ENCODE measurements around the gene EIF1AD.

EIF1AD gene

GRCh38 chr11:66014804-66015453 is 13.0 kb upstream of the EIF1AD start:
- DNase-seq = no peak
- no peaks in the 10 kb centered on the region for H3K27me3 ChIP-seq (replicated peaks; ENCODE audit: insufficient read depth, low read length)
- no peak overlapping the region for H2AFZ ChIP-seq (ENCODE audit: low read length)
- no peaks in the 10 kb centered on the region for H3F3A ChIP-seq (ENCODE audit: insufficient read depth, low read length)
- TF ChIP-seq EZH2 (optimal IDR thresholded peaks at IDR 0.05; ENCODE audit: low read depth, low read length) (no peak), EZH2phosphoT487 (IDR thresholded peaks at IDR 0.05; ENCODE audit: low read length) (no peak), CTCF (IDR thresholded peaks at IDR 0.05; ENCODE audit: low read length) (no peak)
- H3K27ac ChIP-seq (ENCODE audit: low read length) = no peak overlapping the region
- H3K79me2 ChIP-seq (ENCODE audit: low read length) = no peaks in the 10 kb centered on the region
- no peaks in the 10 kb centered on the region for H3K9me2 ChIP-seq (replicated peaks; ENCODE audit: insufficient read depth, low read length)
- H3K4me1 ChIP-seq (ENCODE audit: low read length) = no peaks in the 10 kb centered on the region
- no peaks in the 10 kb centered on the region for H3K36me3 ChIP-seq (replicated peaks; ENCODE audit: insufficient read depth, low read length)
- no peaks in the 10 kb centered on the region for H4K20me1 ChIP-seq (ENCODE audit: insufficient read depth, low read length)
- H3K4me3 ChIP-seq (ENCODE audit: low read length) = no peak overlapping the region
- H3K9ac ChIP-seq (ENCODE audit: low read length) = no peak overlapping the region
- no peaks in the 10 kb centered on the region for H3K9me3 ChIP-seq (replicated peaks; ENCODE audit: insufficient read depth, low read length)
- H3K4me2 ChIP-seq (ENCODE audit: low read depth, low read length) = no peak overlapping the region

- no peaks in the 10 kb centered on the region for H3K4me1 ChIP-seq (ENCODE audit: low read length)
- no peaks in the 10 kb centered on the region for H3F3A ChIP-seq (ENCODE audit: insufficient read depth, low read length)
- DNase-seq = no peak
- H3K27me3 ChIP-seq (replicated peaks; ENCODE audit: insufficient read depth, low read length) = no peaks in the 10 kb centered on the region
- H3K79me2 ChIP-seq (ENCODE audit: low read length) = no peaks in the 10 kb centered on the region
- no peaks in the 10 kb centered on the region for H4K20me1 ChIP-seq (ENCODE audit: insufficient read depth, low read length)
- no peak overlapping the region for H3K4me3 ChIP-seq (ENCODE audit: low read length)
- H3K4me2 ChIP-seq (ENCODE audit: low read depth, low read length) = no peak overlapping the region
- H3K27ac ChIP-seq (ENCODE audit: low read length) = no peak overlapping the region
- no peak overlapping the region for H2AFZ ChIP-seq (ENCODE audit: low read length)
- H3K9me3 ChIP-seq (replicated peaks; ENCODE audit: insufficient read depth, low read length) = no peaks in the 10 kb centered on the region
- TF ChIP-seq CTCF (IDR thresholded peaks at IDR 0.05; ENCODE audit: low read length) (no peak), EZH2phosphoT487 (IDR thresholded peaks at IDR 0.05; ENCODE audit: low read length) (no peak), EZH2 (optimal IDR thresholded peaks at IDR 0.05; ENCODE audit: low read depth, low read length) (no peak)
- no peaks in the 10 kb centered on the region for H3K9me2 ChIP-seq (replicated peaks; ENCODE audit: insufficient read depth, low read length)
- H3K36me3 ChIP-seq (replicated peaks; ENCODE audit: insufficient read depth, low read length) = no peaks in the 10 kb centered on the region
- no peak overlapping the region for H3K9ac ChIP-seq (ENCODE audit: low read length)
Measured at GRCh38 chr11:66013762-66014100, 11.8 kb upstream of the EIF1AD start.

GRCh38 chr11:66012946-66013761 is 11.2 kb upstream of the EIF1AD start:
- no peak overlapping the region for H3K9ac ChIP-seq (ENCODE audit: low read length)
- no peak overlapping the region for H3K4me2 ChIP-seq (ENCODE audit: low read depth, low read length)
- no peak overlapping the region for H2AFZ ChIP-seq (ENCODE audit: low read length)
- no peaks in the 10 kb centered on the region for H4K20me1 ChIP-seq (ENCODE audit: insufficient read depth, low read length)
- H3K79me2 ChIP-seq (ENCODE audit: low read length) = no peaks in the 10 kb centered on the region
- no peak overlapping the region for H3K27ac ChIP-seq (ENCODE audit: low read length)
- no peak for DNase-seq
- H3K36me3 ChIP-seq (replicated peaks; ENCODE audit: insufficient read depth, low read length) = no peaks in the 10 kb centered on the region
- TF ChIP-seq EZH2phosphoT487 (IDR thresholded peaks at IDR 0.05; ENCODE audit: low read length) = no peak
- TF ChIP-seq CTCF (IDR thresholded peaks at IDR 0.05; ENCODE audit: low read length) = no peak
- no peak for TF ChIP-seq EZH2 (optimal IDR thresholded peaks at IDR 0.05; ENCODE audit: low read depth, low read length)
- H3K27me3 ChIP-seq (replicated peaks; ENCODE audit: insufficient read depth, low read length) = no peaks in the 10 kb centered on the region
- no peaks in the 10 kb centered on the region for H3K9me2 ChIP-seq (replicated peaks; ENCODE audit: insufficient read depth, low read length)
- no peaks in the 10 kb centered on the region for H3K4me1 ChIP-seq (ENCODE audit: low read length)
- H3F3A ChIP-seq (ENCODE audit: insufficient read depth, low read length) = no peaks in the 10 kb centered on the region
- H3K9me3 ChIP-seq (replicated peaks; ENCODE audit: insufficient read depth, low read length) = no peaks in the 10 kb centered on the region
- no peak overlapping the region for H3K4me3 ChIP-seq (ENCODE audit: low read length)
